Heart right ventricle (tissue), 16 donors: ENCODE measurements around the gene AP5Z1. TPM values are rescaled to one million over a fixed set of nuclear protein-coding genes. Genes with fewer than 3 reads are reported as not detected.
A peak's percentile ranks its signal among the peaks of the same experiment; 100 is the strongest.

Experiments used
- ATAC-seq, 8 donors: fragments of 200-7000 bp; cut with Tn5 transposase; one replicate each; pipeline ENCODE4 v1.9.1; 2020; ENCODE audit warnings: mild to moderate bottlenecking in 8 of 8, moderate library complexity in 8 of 8, moderate number of reproducible peaks in 1 of 8
- DNase-seq, 2 donors: peaks; one replicate each; pipeline ENCODE4 v3.0.0-alpha.2; 2020
- H3K27ac ChIP-seq, 10 donors: fragments of 200-600 bp; sonication (generic) in 2 of 10; one replicate each; pipeline versions ENCODE4 v1.5.0 to v1.8.0; 2020 to 2022; ENCODE audit warnings: mild to moderate bottlenecking in 3 of 10
- H3K27me3 ChIP-seq, 7 donors: fragments of 200-600 bp; one replicate each; pipeline ENCODE4 v1.8.0; 2021 to 2022; ENCODE audit warnings: mild to moderate bottlenecking in 2 of 7
- H3K36me3 ChIP-seq, 9 donors: fragments of 200-600 bp; sonication (generic) in 1 of 9; one replicate each; pipeline versions ENCODE4 v1.5.0 to v1.8.0; 2020 to 2022; ENCODE audit warnings: mild to moderate bottlenecking in 2 of 9
- H3K4me1 ChIP-seq, 9 donors: fragments of 200-600 bp; sonication (generic) in 1 of 9; one replicate each; pipeline versions ENCODE4 v1.5.0 to v1.8.0; 2020 to 2022; ENCODE audit warnings: mild to moderate bottlenecking in 4 of 9
- H3K4me3 ChIP-seq, 10 donors: fragments of 200-600 bp; sonication (generic) in 2 of 10; one replicate each; pipeline versions ENCODE4 v1.5.0 to v1.8.0; 2020 to 2022; ENCODE audit warnings: mild to moderate bottlenecking in 7 of 10, moderate library complexity in 2 of 10
- H3K9me3 ChIP-seq, 11 donors: fragments of 200-600 bp in 10 of 11; sonication (generic) in 2 of 11; one replicate each; pipeline versions ENCODE4 v1.5.0 to v1.8.0; 2013 to 2022; ENCODE audit warnings: mild to moderate bottlenecking in 2 of 11, control low read depth in 1 of 11, moderate library complexity in 1 of 11
- WGBS, 2 donors: extraction: QIAGEN DNeasy Blood & Tissue Kit; methylation state at CpG; one replicate each; pipeline ENCODE4 v1.1.7; 2013; ENCODE audit warnings: inconsistent platforms in 1 of 2; 5-methylcytosine and 5-hydroxymethylcytosine counted together
- intact Hi-C, 10 donors: fragments of 100-400 bp; cut with DNase I; formaldehyde crosslinking; loops; one replicate each; pipeline versions ENCODE4 v1.11.1 to v1.14.2; 2022
- polyA plus RNA-seq, 2 donors: library from polyadenylated mRNA; stranded (reverse); fragments of 200-250 nt; gene quantifications; one replicate each; pipeline ENCODE4 v1.2.3, GENCODE V29; 2013
- total RNA-seq, 10 donors: library from RNA; stranded (reverse); fragmentation: NEBNext Ultra II Directional in 3 of 10; extraction: Animal tissue kit (Norgen Biotek cat#: 25700) in 3 of 10; gene quantifications; one replicate each; pipeline versions ENCODE4 v1.2.1 to v1.2.4, GENCODE V29; 2021 to 2023
- TF ChIP-seq, protein P1 (sequence below), 9 donors: fragments of 200-600 bp; sonication (generic) in 2 of 9; IDR thresholded peaks; one replicate each; pipeline versions ENCODE4 v1.5.0 to v1.8.0; 2021 to 2022; ENCODE audit warnings: antibody characterized with exemption in 9 of 9, mild to moderate bottlenecking in 5 of 9, moderate library complexity in 1 of 9
- donor health status: Arrhythmogenic right ventricular cardiomyopathy.
- donor health status: ischemic (EF 13 %, LVEDD 7.1; RV severe dilation, severe dysfunction).
- donor health status: healthy with polysubstance abuse.
- donor health status: DM: no; HTN: yes; CAD: no.
- donor health status: DM: no; HTN: no; CAD: no.
- donor health status: ischemic (EF 25% LVEDD 6.9; RV normal size, moderate dysfunction).
- donor health status: ischemic (EF 25% LVEDD 5.7; RV mildly dilated, moderate dysfunction).
- donor health status: healthy.
- donor health status: DM: yes; HTN: yes; CAD: no.
- donor health status: Ischemic cardiomyopathy.
- donor health status: ischemic (EF 35%, LVEDD 5.7; RV mildly dilated, moderate dysfunction).
- donor health status: nonischemic (EF 11% LVEDD 7.7; RV severe dilation, severe dysfunction).
- donor health status: DM: yes; HTN: yes; CAD: no.
- donor health status: PGD.
- donor health status: ischemic (EF 29% LVEDD 5.4; RV normal size, mild dysfunction).
- donor health status: nonischemic (EF 23%, LVEDD 6.1; RV moderate dilation, normal function).

AP5Z1 gene
- total and polyA plus RNA-seq, 12 donors, result 8.5 to 30.9 (median 12.7) TPM

DNA sequence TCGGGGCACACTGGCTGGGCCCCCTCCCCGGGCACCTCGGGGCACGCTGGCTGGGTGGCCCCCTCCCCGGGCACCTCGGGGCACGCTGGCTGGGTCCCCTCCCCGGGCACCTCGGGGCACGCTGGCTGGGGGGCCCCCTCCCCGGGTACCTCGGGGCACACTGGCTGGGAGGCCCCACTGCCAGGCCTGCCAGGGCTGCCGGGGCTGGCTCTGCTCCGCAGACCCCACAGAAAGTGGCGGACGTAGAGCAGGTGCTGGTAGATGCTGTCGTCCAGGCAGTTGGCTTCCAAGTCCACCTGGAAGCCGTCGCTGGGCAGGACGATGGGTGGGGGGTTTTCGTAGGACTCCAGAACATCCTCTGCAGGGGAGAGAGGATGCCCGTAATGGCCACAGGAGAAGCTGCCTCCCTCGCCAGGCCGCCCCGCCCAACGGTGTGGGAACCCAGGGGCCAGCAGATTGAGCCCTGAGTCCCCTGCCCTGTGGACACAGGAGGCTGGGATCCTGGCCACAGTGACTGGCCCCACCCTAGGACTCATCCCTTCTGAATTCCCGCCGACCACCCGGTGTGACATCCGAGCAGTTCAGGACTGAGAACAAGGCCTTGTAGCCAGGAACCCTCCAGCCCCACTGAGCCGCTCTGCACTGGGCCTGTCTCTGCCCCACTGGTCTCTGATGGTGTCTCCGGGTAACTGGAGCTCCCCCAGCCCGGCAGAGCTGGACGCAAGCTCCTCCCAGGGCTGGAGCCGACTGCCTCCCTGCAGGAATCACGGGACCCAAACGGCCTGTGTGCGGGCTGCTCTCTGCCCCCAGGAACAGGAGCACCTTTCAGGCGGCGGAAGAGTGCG lies 28.2 kb downstream of the AP5Z1 start:
- ATAC-seq, result no peak

DNA sequence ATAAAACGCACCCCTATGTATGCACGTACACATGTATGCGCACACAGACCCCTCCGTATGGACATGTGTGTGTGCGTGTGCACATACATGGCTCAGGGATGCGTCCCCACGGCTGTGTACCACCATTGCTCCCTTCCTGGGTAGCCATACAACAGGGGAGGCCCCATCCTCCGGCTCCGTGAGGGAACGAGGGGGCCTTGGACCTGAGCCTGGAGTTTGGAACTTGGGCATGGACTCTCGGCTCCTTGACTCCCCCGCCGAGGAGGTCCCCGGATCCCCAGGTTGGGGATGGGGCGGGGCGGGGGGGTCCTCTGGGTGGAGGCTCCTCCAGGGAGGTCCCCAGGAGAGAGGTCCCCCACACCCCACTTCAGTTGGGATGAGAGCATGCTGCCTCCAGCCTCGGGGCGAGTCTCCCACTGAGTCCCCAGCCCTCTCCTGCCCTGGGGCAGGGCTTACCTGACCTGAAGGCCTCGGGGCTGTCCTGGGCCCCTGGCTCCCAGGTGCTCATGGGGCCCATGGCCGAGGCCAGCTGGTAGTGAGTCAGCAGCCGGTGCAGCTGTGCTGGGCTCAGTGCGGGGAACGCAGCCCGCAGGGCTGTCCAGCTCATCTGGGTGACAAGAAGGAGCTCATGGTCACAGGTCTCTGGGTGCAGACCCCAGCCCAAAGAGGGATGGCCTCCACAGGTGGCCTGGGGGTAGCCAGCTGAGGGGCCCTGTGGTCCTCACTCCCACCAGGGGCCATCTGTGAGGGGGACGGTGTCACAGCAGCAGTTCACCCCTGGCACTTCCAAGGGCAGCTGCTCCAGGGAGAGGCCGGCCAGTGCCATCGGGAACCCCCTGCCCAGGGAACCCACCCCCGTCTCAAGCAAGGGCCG lies 29.9 kb downstream of the AP5Z1 start:
- TF ChIP-seq, protein P1, sequence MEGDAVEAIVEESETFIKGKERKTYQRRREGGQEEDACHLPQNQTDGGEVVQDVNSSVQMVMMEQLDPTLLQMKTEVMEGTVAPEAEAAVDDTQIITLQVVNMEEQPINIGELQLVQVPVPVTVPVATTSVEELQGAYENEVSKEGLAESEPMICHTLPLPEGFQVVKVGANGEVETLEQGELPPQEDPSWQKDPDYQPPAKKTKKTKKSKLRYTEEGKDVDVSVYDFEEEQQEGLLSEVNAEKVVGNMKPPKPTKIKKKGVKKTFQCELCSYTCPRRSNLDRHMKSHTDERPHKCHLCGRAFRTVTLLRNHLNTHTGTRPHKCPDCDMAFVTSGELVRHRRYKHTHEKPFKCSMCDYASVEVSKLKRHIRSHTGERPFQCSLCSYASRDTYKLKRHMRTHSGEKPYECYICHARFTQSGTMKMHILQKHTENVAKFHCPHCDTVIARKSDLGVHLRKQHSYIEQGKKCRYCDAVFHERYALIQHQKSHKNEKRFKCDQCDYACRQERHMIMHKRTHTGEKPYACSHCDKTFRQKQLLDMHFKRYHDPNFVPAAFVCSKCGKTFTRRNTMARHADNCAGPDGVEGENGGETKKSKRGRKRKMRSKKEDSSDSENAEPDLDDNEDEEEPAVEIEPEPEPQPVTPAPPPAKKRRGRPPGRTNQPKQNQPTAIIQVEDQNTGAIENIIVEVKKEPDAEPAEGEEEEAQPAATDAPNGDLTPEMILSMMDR (IDR thresholded peaks at IDR 0.05), result no peak
- peaks cover 0 to 12% (median 0%) of the 10 kb centered on the region in 9 donors for H3K36me3 ChIP-seq
- H3K27me3 ChIP-seq, result peaks cover 0 to 15% (median 0%) of the 10 kb centered on the region in 7 donors
- WGBS, 2 donors, result 88% methylated on average over 29 of the region's 29 CpGs
- ATAC-seq, result peak in 1 of 8 donors; percentile 18
- H3K4me1 ChIP-seq, result peaks cover 0 to 13% (median 0%) of the 10 kb centered on the region in 9 donors
- intact Hi-C loops, result loop anchor here in 1 of 10 donors (10.0 kb wide), 1 partner anchor 279 kb away; no protein-coding TSS in a partner anchor
- no peak overlapping the region for H3K4me3 ChIP-seq
- DNase-seq, result no peak
- H3K9me3 ChIP-seq, result no peaks in the 10 kb centered on the region
- no peak overlapping the region for H3K27ac ChIP-seq

More for the DNA sequence above, 28.2 kb downstream of the AP5Z1 start:
- H3K36me3 ChIP-seq, result no peaks in the 10 kb centered on the region
- DNase-seq, result no peak
- TF ChIP-seq, protein P1 (IDR thresholded peaks at IDR 0.05), result no peak
- peaks cover 0 to 4% (median 0%) of the 10 kb centered on the region in 7 donors for H3K27me3 ChIP-seq
- peaks cover 0 to 23% (median 3%) of the 10 kb centered on the region in 9 donors for H3K4me1 ChIP-seq
- 80 to 85% methylated on average over 41 of the region's 41 CpGs for WGBS, 2 donors
- no peak overlapping the region for H3K4me3 ChIP-seq
- H3K27ac ChIP-seq, result no peak overlapping the region
- intact Hi-C loops, result loop anchor here in 1 of 10 donors (10.0 kb wide), 1 partner anchor 281 kb away; no protein-coding TSS in a partner anchor
- H3K9me3 ChIP-seq, result no peaks in the 10 kb centered on the region

DNA sequence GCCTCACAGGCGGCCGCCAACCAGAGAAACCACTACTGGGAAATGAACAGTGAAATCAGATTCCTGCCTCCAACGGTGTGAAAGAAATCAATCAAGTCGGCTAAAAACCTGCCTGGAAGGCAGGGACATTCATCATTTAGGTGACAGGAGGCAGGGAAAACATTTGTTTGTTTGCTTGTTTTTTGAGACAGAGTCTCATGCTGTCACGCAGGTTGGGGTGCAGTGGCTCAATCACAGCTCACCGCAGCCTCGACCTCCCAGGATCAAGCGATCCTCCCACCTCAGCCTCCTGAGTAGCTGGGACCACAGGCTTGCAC lies 30.5 kb downstream of the AP5Z1 start:
- no peak for ATAC-seq
- intact Hi-C loops, result loop anchor here in 1 of 10 donors (10.0 kb wide), 1 partner anchor 279 kb away; no protein-coding TSS in a partner anchor
- H3K27me3 ChIP-seq, result peaks cover 0 to 20% (median 0%) of the 10 kb centered on the region in 7 donors

More for the DNA sequence above, 30.5 kb downstream of the AP5Z1 start:
- DNase-seq, result no peak
- Histone ChIP-seq H3K36me3 (peaks cover 0 to 15% (median 0%) of the 10 kb centered on the region in 9 donors), H3K4me3 (no peak overlapping the region), H3K4me1 (peaks cover 0 to 12% (median 0%) of the 10 kb centered on the region in 9 donors), H3K9me3 (no peaks in the 10 kb centered on the region), H3K27ac (no peak overlapping the region)
- TF ChIP-seq, protein P1 (IDR thresholded peaks at IDR 0.05), result no peak
- 82 to 85% methylated on average over 8 of the region's 8 CpGs for WGBS, 2 donors
